Measurements from ENCODE around the gene PDHX. TPM values are rescaled to one million over a fixed set of nuclear protein-coding genes. Genes with fewer than 3 reads are reported as not detected.

The PDHX gene
- total and polyA plus RNA-seq, 10 of the 15 experiments (the other 5 are each of a cell fraction or from before 2014, with no cell fraction given): 14.5 to 41.9 (median 28.0) TPM

- TF ChIP-seq ZBTB4 (CRISPR knock-in tag; IDR thresholded peaks at IDR 0.05): no peak
- TF ChIP-seq YBX1 (IDR thresholded peaks at IDR 0.05): no peak
- TF ChIP-seq BACH1 (IDR thresholded peaks at IDR 0.05; ENCODE audit: borderline replicate concordance): peak; percentile 55; the same call in 1 of the 2 replicates
- no peak for TF ChIP-seq JUND (IDR thresholded peaks at IDR 0.05; ENCODE audit: low read depth, low read length)
- no peak for TF ChIP-seq KAT2A (conservative IDR thresholded peaks at IDR 0.05; ENCODE audit: control insufficient read depth, low read depth, low read length)
- TF ChIP-seq SRF (IDR thresholded peaks at IDR 0.05; ENCODE audit: low read depth in 2 of 2, low read length in 2 of 2): no peak
- TF ChIP-seq ELK1 (IDR thresholded peaks at IDR 0.05; ENCODE audit: low read depth, low read length): no peak
- peak; percentile 39 for TF ChIP-seq RELA (IDR thresholded peaks at IDR 0.05; ENCODE audit: borderline replicate concordance, partially characterized antibody)
- TF ChIP-seq FOXM1 (IDR thresholded peaks at IDR 0.05; ENCODE audit: low read depth, low read length): no peak
- no peak; the same call in 1 of the 2 replicates for TF ChIP-seq DPF2 (IDR thresholded peaks at IDR 0.05)
- peak; percentile 93 for TF ChIP-seq POLR2AphosphoS5 (IDR thresholded peaks at IDR 0.05; ENCODE audit: low read length)
- no peak for TF ChIP-seq BMI1 (IDR thresholded peaks at IDR 0.05; ENCODE audit: borderline replicate concordance)
- TF ChIP-seq GABPA (IDR thresholded peaks at IDR 0.05; ENCODE audit: low read depth): no peak
- TF ChIP-seq MXI1 (IDR thresholded peaks at IDR 0.05; ENCODE audit: low read depth, low read length): peak; percentile 69
- no peak for TF ChIP-seq FOS (IDR thresholded peaks at IDR 0.05; ENCODE audit: borderline replicate concordance, extremely low read depth, insufficient read length)
- TF ChIP-seq RAD51 (IDR thresholded peaks at IDR 0.05): no peak
- no peak for TF ChIP-seq PRDM15 (CRISPR knock-in tag; IDR thresholded peaks at IDR 0.05)
- no peak for TF ChIP-seq NFYA (IDR thresholded peaks at IDR 0.05; ENCODE audit: borderline replicate concordance, low read depth, low read length)
- no peak for TF ChIP-seq IRF3 (IDR thresholded peaks at IDR 0.05)
- TF ChIP-seq SIN3A (IDR thresholded peaks at IDR 0.05; ENCODE audit: low read depth, low read length): peak; percentile 77; the same call in 1 of the 2 replicates
- TF ChIP-seq IKZF1 (conservative IDR thresholded peaks at IDR 0.05): peak; percentile 96
- TF ChIP-seq POLR2A (IDR thresholded peaks at IDR 0.05; ENCODE audit: low read depth, low read length): peak; percentile 99
These were observed at the start of gene PDHX, which contains the start of gene APIP (continued) for GRCh38 chr11:34916015-34916842.

Data from GM12878 (cell line).